ENCODE measurements around the gene CCDC17. TPM values are rescaled to one million over a fixed set of nuclear protein-coding genes. Genes with fewer than 3 reads are reported as not detected.

Gene CCDC17
- 1.5 TPM for polyA plus RNA-seq (2012; ENCODE audit: insufficient read depth, insufficient read length)

DNA sequence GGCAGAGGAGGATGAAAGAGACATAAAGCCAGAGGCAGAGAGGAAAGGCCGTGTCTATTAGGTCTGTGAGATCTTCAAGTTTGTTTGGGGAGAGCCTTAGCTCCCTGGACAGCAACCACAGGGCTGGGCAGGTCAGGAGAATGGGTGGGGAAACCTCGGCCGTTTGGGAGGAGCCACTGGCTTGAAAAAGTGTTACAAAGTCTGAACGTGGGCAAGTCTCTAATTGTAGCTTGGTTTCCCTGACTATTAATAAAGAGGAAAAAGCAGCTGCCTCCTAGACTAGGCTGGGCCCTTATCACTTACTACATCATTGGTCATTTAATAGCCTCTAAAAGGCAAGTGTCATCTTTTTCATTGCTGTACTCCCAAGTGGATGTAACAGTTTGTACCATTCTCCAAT is at the start of gene CCDC17:
TSS of gene CCDC17 (minus strand) at position 83 of the 400 bp plus-strand sequence. CDS start 145 bp downstream, outside the sequence.
- no peak within 1 kb of the TSS for H3K4me3 ChIP-seq (ENCODE audit: low read length)
- DNase-seq (ENCODE audit: low read depth, low spot score): no peak

DNA sequence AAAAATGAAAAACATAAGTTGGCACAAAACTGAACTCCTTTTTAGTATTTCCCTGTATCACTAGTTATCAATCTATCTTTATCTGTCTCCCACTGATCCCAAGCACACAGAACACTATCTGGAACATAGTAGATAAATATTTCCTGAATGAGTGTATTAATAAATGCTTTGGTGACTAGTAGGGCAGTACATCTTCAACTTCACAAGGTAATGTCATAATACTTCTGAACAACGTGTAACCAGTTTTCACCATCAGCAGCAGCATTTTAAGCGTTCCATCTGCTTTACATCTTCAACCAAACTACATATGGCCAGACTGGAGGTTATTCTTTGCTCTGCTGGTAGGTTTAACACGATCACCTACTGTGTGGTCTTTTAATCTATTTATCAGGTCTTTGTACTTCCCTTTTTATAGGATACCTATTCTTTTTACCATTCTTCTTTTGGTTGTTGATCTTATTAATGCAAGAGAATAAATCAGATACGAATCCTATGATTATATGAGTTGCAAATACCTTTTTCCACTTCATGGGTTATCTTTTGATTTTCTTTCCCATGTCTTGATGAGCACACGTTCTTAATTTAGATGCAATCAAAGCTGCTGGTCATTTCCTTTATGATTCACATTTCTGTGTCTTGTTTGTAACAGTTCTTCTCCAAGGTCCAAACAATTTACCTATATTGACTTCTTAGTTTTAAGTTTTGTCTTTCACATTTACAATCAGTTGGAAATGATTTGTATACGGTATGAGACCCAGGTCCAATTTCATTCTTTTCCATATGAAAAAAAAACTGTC is 46.2 kb upstream of the CCDC17 start:
- no peak for DNase-seq (ENCODE audit: low read depth, low spot score)
- no peak overlapping the region for H3K4me3 ChIP-seq (ENCODE audit: low read length)

DNA sequence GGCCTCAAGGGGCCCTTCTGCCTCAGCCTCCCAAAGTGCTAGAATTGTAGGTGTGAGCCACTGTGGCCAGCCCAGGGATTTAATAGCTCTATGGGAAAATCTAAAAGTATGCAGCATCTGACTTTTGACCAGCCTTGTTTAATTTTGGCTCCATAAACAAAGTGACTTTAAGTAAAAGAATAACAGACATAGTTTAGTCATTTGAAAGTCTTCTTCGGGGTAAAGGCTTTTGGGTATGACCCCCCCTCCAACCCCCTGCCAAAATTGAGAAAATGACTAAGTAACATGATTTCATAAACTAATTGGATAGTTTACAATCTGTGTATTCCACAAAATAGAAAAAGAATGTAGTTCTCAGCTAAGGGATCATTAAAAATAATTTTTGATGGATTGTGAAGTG is 45.5 kb upstream of the CCDC17 start:
- DNase-seq (ENCODE audit: low read depth, low spot score): no peak

DNA sequence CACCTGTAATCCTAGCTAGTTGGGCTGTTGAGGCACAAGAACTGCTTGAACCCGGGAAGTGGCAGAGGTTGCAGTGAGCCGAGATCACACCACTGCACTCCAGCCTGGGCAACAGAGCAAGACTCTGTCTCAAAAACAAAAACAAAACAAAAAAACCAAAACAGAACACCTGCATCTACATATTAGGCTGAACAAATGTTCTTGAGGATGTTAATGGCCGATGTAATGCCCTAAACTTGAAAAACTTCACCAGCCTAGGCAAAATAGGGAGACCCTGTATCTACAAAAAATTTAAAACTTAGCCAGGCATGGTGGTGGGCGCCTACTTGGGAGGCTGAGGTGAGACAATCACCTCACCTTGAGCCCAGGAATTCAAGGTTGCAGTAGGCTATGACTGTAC is 44.7 kb upstream of the CCDC17 start:
- no peak for DNase-seq (ENCODE audit: low read depth, low spot score)
- no peak overlapping the region for H3K4me3 ChIP-seq (ENCODE audit: low read length)

More for the DNA sequence above, 45.5 kb upstream of the CCDC17 start:
- H3K4me3 ChIP-seq (ENCODE audit: low read length): no peak overlapping the region

DNA sequence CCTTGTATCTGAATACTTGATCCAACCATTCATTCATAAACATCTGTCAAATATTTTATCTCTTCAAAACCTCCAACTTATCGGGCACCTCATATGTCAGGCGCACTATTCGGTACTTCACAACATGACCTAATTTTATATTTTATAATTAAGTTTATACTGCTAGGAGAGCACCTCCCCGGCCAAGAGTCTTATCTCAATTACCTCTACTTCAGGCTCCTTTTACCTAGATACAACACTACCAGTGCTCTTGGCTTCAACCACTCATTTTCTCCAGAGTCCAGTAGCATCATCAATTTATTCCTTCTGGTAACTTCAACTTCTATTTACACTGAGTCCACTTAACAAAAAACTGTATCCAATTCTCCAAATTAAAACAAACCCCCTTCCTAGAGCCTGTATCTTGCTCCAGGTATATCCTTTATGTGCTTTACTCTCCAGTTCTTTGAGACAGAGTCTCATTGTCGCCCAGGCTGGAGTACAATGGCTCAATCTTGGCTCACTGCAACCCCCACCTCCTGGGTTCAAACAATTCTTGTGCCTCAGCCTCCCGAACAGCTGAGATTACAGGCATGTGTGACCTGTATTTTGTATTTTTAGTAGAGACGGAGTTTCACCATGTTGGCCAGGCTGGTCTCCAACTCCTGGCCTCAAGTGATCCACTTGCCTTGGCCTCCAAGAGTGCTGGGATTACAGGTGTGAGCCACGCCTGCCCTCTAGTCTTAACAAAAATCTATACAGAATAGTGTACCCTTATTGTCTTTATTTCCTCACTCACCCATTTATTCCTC is 43.7 kb upstream of the CCDC17 start:
- DNase-seq (ENCODE audit: low read depth, low spot score): no peak

DNA sequence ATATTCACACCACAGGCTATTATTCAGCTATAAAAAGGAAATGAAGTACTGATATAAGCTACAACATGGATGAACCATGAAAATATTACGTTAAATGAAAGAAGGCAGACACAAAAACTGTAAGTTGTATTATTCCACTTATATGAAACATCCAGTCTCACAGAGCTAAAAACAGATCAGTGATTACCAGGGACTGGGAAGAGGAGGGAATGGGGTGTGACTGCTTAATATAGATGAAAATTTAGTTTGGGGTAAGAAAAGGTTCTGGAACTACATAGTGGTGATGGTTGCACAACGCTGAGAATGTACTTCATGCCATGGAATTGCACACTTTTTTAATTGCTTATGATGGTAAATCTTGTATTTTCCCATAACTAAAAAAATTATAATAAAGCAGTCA is 43.0 kb upstream of the CCDC17 start:
- no peak overlapping the region for H3K4me3 ChIP-seq (ENCODE audit: low read length)
- DNase-seq (ENCODE audit: low read depth, low spot score): no peak

More for the DNA sequence above, 43.7 kb upstream of the CCDC17 start:
- H3K4me3 ChIP-seq (ENCODE audit: low read length): no peak overlapping the region

DNA sequence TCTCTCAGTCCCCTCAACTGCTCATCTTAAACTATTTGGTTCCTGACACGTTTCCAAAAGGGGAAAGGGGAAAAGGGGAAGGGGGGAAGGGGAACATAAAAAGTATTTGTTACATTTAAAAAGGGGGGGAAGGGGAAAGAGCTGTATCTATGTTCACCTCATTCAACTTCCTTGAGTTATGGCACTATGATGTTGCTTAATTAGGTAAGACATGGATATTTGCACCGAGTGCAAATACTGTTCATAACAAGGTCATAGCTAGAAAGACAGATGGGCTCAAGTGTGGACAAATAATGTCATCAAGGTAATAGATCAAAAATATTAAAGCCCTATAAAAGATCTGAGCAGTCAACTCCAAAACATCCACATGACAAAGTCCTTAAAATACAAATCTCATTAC is 36.5 kb upstream of the CCDC17 start:
- H3K4me3 ChIP-seq (ENCODE audit: low read length): no peak overlapping the region
- DNase-seq (ENCODE audit: low read depth, low spot score): no peak

DNA sequence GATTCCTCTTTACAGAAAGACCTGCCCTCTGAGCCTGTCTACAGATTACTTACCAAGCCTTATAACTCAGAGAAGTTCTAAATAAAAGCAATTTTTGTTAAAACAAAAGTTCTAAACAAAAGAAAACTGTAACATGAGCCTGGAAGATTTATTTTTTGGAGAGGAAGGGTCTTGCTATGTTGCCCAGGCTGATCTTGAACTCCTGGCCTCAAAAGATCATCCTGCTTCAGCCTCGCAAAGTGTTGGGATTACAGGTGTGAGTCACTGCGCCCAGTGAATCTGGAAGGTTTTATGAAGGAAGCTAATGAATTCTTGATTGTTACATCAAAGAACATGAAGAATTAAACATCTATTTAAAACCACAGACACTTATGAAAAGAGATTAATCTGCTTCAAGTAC is 35.4 kb upstream of the CCDC17 start:
- no peak overlapping the region for H3K4me3 ChIP-seq (ENCODE audit: low read length)
- DNase-seq (ENCODE audit: low read depth, low spot score): no peak

DNA sequence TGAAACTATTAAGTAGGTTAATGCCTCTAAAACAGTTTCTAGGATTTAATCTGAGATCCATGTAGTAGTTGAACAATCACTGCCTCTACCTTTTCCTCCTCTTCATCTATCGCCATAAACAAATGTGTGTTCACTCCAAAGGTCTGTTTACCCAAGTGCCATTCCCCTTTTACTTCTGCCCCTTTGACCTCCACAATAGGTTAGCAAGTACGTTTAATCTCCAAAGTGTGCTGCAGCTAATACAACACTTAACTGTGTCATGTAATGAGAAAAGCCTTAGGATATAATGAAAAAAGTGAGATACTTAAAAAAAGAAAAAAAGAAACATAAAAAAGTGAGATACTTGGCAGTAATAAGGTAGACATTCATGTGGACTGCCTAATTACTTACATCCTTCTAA is 34.3 kb upstream of the CCDC17 start:
- H3K4me3 ChIP-seq (ENCODE audit: low read length): no peak overlapping the region
- DNase-seq (ENCODE audit: low read depth, low spot score): no peak

DNA sequence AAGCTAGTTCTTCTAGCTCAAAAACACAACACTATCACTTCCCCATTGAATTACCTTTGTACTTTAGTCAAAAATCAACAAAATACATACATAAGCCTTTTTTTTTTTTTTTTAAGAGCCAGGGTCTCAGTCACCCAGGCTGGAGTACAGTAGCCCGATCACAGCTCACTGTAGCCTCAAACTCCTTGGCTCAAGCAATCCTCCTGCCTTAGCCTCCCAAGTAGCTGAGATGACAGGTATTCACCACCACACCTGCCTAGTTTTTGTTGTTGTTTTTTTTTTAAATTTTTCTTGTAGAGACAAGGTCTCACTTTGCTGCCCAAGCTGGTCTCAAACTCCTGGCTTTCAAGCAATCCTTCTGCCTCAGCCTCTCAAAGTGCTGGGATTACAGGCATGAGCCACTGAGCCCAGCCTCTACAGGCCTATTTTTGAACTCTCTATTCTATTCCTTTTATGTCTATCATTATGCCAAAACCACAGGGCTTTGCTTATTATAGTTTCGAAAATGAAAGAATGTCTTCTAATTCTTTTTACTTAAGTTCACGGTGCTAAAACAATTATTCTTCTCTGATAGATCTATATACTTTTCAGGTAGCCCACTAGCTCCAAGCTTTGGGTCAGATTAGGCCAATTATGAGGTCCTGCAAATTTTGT is 32.8 kb upstream of the CCDC17 start:
- DNase-seq (ENCODE audit: low read depth, low spot score): no peak
- no peak overlapping the region for H3K4me3 ChIP-seq (ENCODE audit: low read length)

DNA sequence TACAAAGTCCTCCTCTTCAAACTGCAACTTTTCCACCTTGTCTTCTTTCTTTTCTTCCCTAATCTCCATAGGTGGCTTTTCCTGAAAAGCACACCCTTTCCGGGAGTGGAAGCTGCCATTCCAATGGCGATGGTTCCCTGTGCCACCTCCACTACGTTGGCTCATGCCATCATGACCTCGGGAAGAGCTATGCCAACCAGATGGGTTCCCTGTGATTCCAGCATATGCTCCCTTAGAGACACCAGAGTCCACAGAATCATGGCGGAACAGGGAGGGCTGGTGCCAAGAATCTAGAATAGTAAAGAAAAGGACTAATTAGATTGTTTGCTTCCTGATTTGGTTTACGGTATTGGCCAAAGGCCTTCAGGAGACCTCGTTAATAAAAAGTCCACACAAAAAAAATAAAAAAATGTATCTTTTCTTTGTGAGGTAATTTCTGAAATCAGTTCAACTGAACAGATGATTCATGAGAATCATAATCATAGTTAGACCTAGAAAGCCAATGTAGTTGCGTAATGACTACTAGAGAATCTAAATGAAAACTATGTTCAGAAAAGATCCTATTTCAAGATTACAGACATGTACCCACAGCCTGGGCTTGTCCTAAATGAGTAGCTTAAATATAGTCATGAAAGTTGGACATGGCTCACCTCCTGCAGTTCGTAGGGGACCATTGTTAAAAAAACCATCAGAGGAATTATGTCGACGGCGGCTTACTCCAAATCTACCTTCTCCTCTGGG is 30.9 kb upstream of the CCDC17 start:
- no peak for DNase-seq (ENCODE audit: low read depth, low spot score)
- no peak overlapping the region for H3K4me3 ChIP-seq (ENCODE audit: low read length)

DNA sequence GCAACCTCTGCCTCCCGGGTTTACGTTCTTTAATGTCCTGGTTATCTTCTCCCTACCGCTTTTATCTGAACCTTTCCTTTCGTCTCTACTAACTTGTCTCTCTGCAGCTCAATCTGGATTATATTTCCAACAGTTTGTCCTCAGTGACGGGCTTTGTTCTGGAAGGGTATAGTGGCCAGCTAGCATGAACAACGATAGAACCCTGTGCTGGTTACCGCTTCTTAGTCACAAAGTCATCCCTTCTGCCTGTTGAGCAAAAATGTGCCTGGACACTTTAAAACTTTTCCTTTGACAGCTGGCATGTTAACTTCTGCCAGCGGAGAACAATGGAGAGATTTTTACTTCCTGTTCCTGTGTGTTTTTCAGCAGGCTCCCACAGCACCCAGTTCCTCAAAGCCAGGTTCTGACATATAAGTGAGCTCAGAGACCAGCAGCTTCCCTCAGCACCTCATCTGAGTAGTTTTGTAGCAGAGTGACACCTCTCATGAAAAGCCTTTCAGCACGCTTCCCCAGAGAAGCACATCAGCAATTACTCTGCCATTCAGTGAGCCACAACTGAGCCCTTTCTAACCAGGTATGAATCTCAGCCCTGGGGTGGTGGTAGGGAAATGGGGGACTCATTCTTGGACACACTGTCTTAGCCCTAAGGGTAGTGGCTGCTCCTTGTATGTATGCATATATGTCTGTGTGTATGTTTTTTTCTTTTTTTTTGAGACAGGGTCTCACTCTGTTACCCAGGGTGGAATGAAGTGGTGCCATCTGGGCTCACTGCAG is 23.6 kb upstream of the CCDC17 start:
- no peak overlapping the region for H3K4me3 ChIP-seq (ENCODE audit: low read length)
- DNase-seq (ENCODE audit: low read depth, low spot score): no peak

DNA sequence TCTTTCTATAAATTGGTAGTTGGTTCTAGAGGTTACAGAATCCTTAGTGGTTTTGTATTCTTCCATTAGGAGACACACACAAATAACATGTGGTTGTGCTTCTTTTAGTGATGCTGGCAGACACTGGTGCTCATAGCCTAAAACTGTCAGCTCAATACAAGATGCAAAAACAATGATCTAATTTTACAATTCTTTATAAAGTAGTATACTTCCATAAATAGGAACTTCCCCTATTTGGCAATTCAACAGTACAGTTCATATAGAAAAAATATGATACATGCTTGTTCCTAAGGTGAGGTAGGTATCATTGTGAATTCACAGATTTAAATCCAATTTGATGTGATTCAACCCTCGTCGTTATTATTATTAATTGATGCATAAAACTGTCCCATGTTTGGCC is 20.8 kb upstream of the CCDC17 start:
- no peak overlapping the region for H3K4me3 ChIP-seq (ENCODE audit: low read length)
- no peak for DNase-seq (ENCODE audit: low read depth, low spot score)

DNA sequence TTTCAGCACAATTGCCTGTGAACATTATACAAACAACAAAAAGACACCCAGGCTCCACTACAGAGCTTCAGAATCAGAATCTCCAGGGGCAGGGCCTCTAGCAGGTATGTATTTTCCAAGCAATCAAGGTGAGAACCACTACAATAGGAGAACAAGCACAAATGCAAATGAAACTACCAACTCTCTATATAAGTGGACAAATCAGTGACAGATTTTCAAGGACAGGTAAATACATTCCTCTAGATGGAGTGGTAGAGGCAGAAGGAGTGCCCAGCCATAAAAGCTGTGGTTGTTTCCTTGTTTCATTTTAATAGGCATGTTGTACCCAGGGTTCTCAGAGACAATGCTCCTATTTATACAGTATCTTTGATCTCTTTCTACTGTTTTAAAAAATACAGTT is 20.1 kb upstream of the CCDC17 start:
- no peak for DNase-seq (ENCODE audit: low read depth, low spot score)
- H3K4me3 ChIP-seq (ENCODE audit: low read length): no peak overlapping the region

DNA sequence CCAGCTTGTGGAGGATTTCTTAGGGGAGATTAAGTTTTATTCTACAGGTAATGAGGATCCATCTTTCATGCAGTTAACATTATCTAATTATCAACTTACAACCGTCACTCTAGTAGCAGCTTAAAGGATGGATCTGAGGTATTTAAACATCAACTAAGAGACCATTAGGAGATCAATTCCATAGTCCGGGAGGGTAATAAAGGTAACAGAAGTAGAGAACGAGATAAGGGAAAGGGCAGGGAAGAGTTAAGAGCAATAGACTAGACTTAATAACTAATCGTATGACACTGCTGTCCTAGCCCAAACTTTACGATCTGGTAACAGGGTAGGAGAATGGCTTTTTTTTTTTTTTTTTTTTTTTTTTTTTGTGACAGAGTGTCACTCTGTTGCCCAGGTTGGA is 19.5 kb upstream of the CCDC17 start:
- DNase-seq (ENCODE audit: low read depth, low spot score): no peak
- no peak overlapping the region for H3K4me3 ChIP-seq (ENCODE audit: low read length)

DNA sequence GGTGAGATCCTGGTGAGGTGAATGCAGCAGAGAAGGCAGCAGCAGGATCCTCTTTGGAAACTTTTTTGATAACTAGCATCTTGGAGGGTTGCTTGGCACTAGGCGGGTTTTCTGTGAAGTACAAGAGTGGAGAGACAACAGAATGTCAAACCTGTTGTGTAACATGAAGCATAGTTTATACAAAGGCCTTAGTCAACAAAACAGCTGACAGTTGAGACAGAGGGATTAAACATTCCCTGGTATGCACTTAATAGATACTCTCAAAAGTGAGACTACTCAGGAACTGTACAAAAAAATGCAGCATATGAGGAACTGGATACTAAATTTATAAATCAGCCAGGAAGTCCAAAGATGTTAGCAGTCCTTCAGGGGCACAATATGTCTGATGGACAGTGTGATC is 16.4 kb upstream of the CCDC17 start:
- no peak overlapping the region for H3K4me3 ChIP-seq (ENCODE audit: low read length)
- no peak for DNase-seq (ENCODE audit: low read depth, low spot score)

DNA sequence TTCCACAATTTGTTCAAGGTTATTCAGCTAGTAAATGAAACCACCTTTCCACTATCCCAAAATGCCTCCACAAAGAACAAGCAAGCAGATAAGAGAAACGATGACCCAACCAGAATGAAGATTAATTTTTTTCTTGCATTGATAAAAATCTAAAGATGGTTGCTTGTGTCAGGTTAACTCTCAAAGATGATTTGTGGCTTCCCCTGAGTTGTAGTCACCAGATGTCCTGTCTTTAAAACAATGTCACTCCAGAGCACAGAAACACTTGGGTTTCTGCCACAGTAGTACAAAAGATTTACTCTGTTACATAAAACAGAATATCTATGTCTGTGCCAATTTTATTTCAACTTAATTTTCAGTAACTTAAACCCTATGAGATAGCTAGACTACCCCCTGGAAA is 11.4 kb upstream of the CCDC17 start:
- H3K4me3 ChIP-seq (ENCODE audit: low read length): no peak overlapping the region
- DNase-seq (ENCODE audit: low read depth, low spot score): no peak

DNA sequence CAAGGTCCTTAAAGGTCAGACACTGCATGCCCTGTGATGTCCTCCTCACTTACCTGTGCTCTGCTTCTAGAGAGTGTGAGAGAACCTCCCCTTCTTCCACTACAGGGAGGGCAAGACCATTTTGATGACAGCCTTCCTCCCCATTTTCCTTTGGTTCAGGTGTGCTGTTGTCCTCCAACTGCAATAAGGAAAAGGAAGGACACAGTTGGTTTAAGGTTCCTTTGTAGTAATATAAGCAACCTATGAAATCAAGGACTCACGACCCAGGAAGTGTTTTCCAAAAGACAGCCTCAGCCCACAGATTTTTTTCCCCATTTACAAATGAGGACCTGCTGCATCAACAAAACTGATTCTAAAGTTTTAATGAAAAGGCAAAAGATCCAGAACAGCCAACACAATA is 6.6 kb upstream of the CCDC17 start:
- H3K4me3 ChIP-seq (ENCODE audit: low read length): no peak overlapping the region
- DNase-seq (ENCODE audit: low read depth, low spot score): no peak

DNA sequence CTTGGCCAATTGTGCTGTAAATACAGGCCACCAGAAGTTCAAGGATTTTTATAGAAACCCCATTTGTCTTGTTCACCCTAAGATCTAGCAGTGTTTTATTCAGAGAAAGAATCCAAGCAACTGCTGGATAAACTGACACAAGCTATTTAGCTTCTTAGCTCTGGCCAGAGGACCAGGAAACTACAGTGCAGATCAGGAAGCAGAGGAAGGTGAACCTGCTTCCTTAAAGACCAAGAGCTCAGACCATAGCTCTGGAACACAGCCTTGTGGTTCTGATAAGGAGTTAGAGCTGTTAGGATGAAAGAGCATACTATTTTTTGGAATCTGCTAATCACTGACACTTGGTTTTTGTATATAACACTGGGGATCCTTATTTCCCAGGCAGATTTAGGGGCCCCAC is 5.2 kb upstream of the CCDC17 start:
- DNase-seq (ENCODE audit: low read depth, low spot score): no peak
- H3K4me3 ChIP-seq (ENCODE audit: low read length): no peak overlapping the region

All from Jurkat, Clone E6-1 (cell line).